ENCODE measurements around the gene INSR.

The INSR gene

GRCh38 chr19:7182489-7182888 lies 111.7 kb downstream of the INSR start:
- Histone ChIP-seq H3K27ac (no peak overlapping the region), H3K36me3 (no peaks in the 10 kb centered on the region), H3K27me3 (no peaks in the 10 kb centered on the region), H3K9me3 (no peaks in the 10 kb centered on the region), H3K4me3 (ENCODE audit: low read depth in 1 of 2, low read length in 1 of 2) (no peak overlapping the region), H3K4me1 (ENCODE audit: control insufficient read depth in 1 of 2, insufficient read depth in 1 of 2, low read depth in 1 of 2, low read length in 1 of 2) (peaks cover 7 to 10% of the 10 kb centered on the region in 2 experiments)
- TF ChIP-seq CTCF (IDR thresholded peaks at IDR 0.05), result no peak

- Histone ChIP-seq H3K9me3 (no peaks in the 10 kb centered on the region), H3K36me3 (no peaks in the 10 kb centered on the region), H3K4me1 (ENCODE audit: control insufficient read depth in 1 of 2, insufficient read depth in 1 of 2, low read depth in 1 of 2, low read length in 1 of 2) (peaks cover 7 to 10% of the 10 kb centered on the region in 2 experiments), H3K4me3 (ENCODE audit: low read depth in 1 of 2, low read length in 1 of 2) (no peak overlapping the region), H3K27me3 (no peaks in the 10 kb centered on the region), H3K27ac (no peak overlapping the region)
- TF ChIP-seq CTCF (IDR thresholded peaks at IDR 0.05), result no peak
Observed at GRCh38 chr19:7179917-7180306, 114.3 kb downstream of the INSR start.

GRCh38 chr19:7177926-7178325 lies 116.3 kb downstream of the INSR start:
- peaks cover 7% of the 10 kb centered on the region for H3K36me3 ChIP-seq
- no peaks in the 10 kb centered on the region for H3K27me3 ChIP-seq
- TF ChIP-seq CTCF (IDR thresholded peaks at IDR 0.05), result no peak
- H3K27ac ChIP-seq, result no peak overlapping the region
- peaks cover 2 to 3% of the 10 kb centered on the region in 2 experiments for H3K4me1 ChIP-seq (ENCODE audit: control insufficient read depth in 1 of 2, insufficient read depth in 1 of 2, low read depth in 1 of 2, low read length in 1 of 2)
- no peaks in the 10 kb centered on the region for H3K9me3 ChIP-seq
- H3K4me3 ChIP-seq (ENCODE audit: low read depth in 1 of 2, low read length in 1 of 2), result no peak overlapping the region

- Histone ChIP-seq H3K4me3 (ENCODE audit: low read depth in 1 of 2, low read length in 1 of 2) (no peak overlapping the region), H3K4me1 (ENCODE audit: control insufficient read depth in 1 of 2, insufficient read depth in 1 of 2, low read depth in 1 of 2, low read length in 1 of 2) (no peaks in the 10 kb centered on the region), H3K27ac (no peak overlapping the region), H3K36me3 (peaks cover 12% of the 10 kb centered on the region), H3K9me3 (no peaks in the 10 kb centered on the region), H3K27me3 (no peaks in the 10 kb centered on the region)
- no peak for TF ChIP-seq CTCF (IDR thresholded peaks at IDR 0.05)
Observed at GRCh38 chr19:7176792-7177191, 117.4 kb downstream of the INSR start.

DNA sequence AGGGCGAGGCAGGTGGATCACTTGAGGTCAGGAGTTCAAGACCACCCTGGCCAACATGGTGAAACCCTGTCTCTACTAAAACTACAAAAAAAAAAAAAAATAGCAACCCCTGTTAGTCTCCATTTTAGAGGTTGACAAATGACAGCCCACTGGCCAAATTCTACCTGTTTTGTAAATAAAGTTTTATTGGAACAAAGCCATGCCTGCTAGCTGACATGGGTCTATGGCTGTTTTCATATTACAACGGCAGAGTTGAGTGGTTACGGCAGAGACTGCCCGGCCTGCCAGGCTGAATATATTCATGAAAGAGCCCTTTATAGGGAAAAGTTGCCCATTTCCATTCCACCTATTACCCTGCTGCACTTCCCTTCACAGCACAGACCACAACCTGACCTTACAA lies 121.4 kb downstream of the INSR start:
- Histone ChIP-seq H3K4me1 (ENCODE audit: control insufficient read depth in 1 of 2, insufficient read depth in 1 of 2, low read depth in 1 of 2, low read length in 1 of 2) (no peaks in the 10 kb centered on the region), H3K9me3 (no peaks in the 10 kb centered on the region), H3K27me3 (no peaks in the 10 kb centered on the region), H3K4me3 (ENCODE audit: low read depth in 1 of 2, low read length in 1 of 2) (no peak overlapping the region), H3K27ac (no peak overlapping the region), H3K36me3 (peaks cover 32% of the 10 kb centered on the region)
- TF ChIP-seq CTCF (IDR thresholded peaks at IDR 0.05), result no peak

DNA sequence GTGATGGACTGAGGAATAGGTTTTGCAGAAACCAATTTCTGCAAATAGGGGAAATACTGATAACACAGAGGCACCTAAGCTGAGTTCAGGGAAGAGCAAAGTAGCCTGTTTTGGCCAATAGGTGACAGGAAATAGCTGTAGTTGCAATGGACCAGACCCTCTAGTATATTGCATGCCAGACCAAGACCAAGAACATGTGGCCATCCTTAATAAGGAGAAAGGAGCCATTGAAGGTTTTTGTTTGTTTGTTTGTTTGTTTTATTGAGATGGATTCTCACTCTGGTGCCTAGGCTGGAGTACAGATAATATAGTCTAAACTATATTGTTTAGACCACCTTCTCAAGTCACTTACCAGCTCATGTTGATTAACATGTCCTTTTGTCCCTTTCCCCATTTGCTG lies 123.2 kb downstream of the INSR start:
- Histone ChIP-seq H3K9me3 (no peaks in the 10 kb centered on the region), H3K36me3 (peaks cover 36% of the 10 kb centered on the region), H3K4me1 (ENCODE audit: control insufficient read depth in 1 of 2, insufficient read depth in 1 of 2, low read depth in 1 of 2, low read length in 1 of 2) (no peaks in the 10 kb centered on the region), H3K27ac (no peak overlapping the region), H3K4me3 (ENCODE audit: low read depth in 1 of 2, low read length in 1 of 2) (no peak overlapping the region), H3K27me3 (no peaks in the 10 kb centered on the region)
- TF ChIP-seq CTCF (IDR thresholded peaks at IDR 0.05), result no peak
